ENCODE results near the gene ZSWIM3. TPM values are rescaled to one million over a fixed set of nuclear protein-coding genes. Genes with fewer than 3 reads are reported as not detected.

Gene ZSWIM3
- total and polyA plus RNA-seq, 2 of the 13 experiments (the other 11 are each of a cell fraction or from before 2014, with no cell fraction given): 5.2 to 5.8 TPM

GRCh38 chr20:45917790-45918141 lies 60.4 kb downstream of the ZSWIM3 start (continued):
- TF ChIP-seq ZNF12 (CRISPR knock-in tag; IDR thresholded peaks at IDR 0.05) (no peak), HOXA5 (CRISPR knock-in tag; IDR thresholded peaks at IDR 0.05) (no peak), CBX5 (CRISPR knock-in tag; IDR thresholded peaks at IDR 0.05; ENCODE audit: borderline replicate concordance) (no peak), SKIL (CRISPR knock-in tag; IDR thresholded peaks at IDR 0.05; ENCODE audit: borderline replicate concordance) (0 out of 2 replicates have a peak, but pooled peaks have one; percentile 20), ZNF513 (CRISPR knock-in tag; conservative IDR thresholded peaks at IDR 0.05) (0 out of 2 replicates have a peak, but pooled peaks have one; percentile 16), ZNF770 (CRISPR knock-in tag; IDR thresholded peaks at IDR 0.05) (peak; percentile 92), ZHX1 (CRISPR knock-in tag; IDR thresholded peaks at IDR 0.05; ENCODE audit: low read depth) (peak; percentile 32; the same call in 1 of the 2 replicates), ZNF883 (CRISPR knock-in tag; IDR thresholded peaks at IDR 0.05; ENCODE audit: not compliant biosample characterization) (peak; percentile 30), ZNF574 (CRISPR knock-in tag; IDR thresholded peaks at IDR 0.05) (no peak), PHF21A (CRISPR knock-in tag; IDR thresholded peaks at IDR 0.05) (no peak), ZNF530 (CRISPR knock-in tag; IDR thresholded peaks at IDR 0.05; ENCODE audit: low read depth) (no peak), ZNF746 (CRISPR knock-in tag; IDR thresholded peaks at IDR 0.05) (no peak), ZFP91 (CRISPR knock-in tag; IDR thresholded peaks at IDR 0.05; ENCODE audit: borderline replicate concordance) (0 out of 2 replicates have a peak, but pooled peaks have one; percentile 26), ZFAT (CRISPR knock-in tag; conservative IDR thresholded peaks at IDR 0.05) (no peak), ZNF572 (CRISPR knock-in tag; IDR thresholded peaks at IDR 0.05) (no peak)

All from HepG2 (cell line).